GM12801 (cell line): ENCODE data around the gene FBN1.

Experiments
- TF ChIP-seq, protein P1 (sequence below): IDR thresholded peaks from one replicate; pipeline ENCODE4 v1.5.1; 2011; ENCODE audit warnings: control low read depth; ENCODE audit not compliant: insufficient read length; ENCODE audit errors: extremely low read depth

Gene FBN1

DNA sequence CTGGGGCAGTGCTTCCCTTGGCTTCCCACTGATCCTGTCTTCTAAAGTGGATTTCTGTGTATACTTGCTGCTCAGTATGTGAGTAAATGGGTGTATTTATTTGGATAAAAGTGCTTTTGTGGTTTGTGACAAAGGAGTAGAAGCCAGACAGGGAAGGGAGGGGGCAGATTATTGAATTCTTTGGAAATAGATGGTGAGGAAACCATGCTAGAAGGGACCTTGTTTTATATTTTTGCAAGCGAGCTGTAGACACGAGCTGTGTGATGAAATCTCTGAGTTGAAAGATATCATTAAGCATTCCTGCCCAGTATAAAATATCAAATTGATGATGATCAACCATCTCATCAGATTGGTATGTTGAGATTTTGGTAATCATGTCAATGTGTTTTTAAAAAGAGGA lies 245.4 kb downstream of the FBN1 start:
- TF ChIP-seq, protein P1, sequence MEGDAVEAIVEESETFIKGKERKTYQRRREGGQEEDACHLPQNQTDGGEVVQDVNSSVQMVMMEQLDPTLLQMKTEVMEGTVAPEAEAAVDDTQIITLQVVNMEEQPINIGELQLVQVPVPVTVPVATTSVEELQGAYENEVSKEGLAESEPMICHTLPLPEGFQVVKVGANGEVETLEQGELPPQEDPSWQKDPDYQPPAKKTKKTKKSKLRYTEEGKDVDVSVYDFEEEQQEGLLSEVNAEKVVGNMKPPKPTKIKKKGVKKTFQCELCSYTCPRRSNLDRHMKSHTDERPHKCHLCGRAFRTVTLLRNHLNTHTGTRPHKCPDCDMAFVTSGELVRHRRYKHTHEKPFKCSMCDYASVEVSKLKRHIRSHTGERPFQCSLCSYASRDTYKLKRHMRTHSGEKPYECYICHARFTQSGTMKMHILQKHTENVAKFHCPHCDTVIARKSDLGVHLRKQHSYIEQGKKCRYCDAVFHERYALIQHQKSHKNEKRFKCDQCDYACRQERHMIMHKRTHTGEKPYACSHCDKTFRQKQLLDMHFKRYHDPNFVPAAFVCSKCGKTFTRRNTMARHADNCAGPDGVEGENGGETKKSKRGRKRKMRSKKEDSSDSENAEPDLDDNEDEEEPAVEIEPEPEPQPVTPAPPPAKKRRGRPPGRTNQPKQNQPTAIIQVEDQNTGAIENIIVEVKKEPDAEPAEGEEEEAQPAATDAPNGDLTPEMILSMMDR: no peak

DNA sequence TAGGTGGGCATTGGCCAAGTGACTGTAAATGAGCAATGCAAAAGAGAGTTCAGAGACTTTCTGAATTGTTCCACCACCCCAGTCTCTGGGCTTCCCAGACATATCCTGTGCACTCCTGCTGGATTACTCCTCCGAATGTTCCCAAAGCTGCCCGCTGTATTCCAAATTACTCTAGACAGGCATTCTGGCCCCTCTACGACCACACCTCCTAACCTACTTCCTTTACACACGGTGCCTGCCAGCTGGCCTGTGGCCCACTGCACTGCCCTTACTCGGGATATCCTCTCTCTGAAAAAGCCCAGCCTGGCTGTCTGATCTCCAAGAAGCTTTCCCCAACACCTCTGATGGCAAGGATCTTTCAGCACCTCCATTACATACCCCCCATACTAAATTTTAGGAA lies 247.7 kb downstream of the FBN1 start:
- TF ChIP-seq, protein P1: no peak

DNA sequence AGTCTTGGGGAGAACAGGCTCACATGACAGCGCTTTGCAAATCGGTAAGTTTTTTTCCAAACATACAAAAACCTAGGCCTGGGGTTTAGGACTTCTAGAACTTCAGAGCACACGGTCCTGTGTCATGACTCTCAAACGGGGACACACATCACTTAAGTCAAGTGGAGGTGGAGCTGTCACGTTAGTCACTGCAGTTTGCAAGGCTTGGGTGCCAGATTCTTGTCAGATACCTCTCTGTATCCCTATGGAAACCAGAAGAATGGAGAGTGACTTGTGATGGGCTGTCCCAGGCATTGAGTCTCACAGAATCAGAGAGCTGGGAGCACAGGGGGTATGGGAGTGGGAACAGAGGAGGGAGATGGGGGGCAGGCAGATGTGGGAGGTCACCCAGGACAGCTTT lies 249.5 kb downstream of the FBN1 start:
- TF ChIP-seq, protein P1: no peak

DNA sequence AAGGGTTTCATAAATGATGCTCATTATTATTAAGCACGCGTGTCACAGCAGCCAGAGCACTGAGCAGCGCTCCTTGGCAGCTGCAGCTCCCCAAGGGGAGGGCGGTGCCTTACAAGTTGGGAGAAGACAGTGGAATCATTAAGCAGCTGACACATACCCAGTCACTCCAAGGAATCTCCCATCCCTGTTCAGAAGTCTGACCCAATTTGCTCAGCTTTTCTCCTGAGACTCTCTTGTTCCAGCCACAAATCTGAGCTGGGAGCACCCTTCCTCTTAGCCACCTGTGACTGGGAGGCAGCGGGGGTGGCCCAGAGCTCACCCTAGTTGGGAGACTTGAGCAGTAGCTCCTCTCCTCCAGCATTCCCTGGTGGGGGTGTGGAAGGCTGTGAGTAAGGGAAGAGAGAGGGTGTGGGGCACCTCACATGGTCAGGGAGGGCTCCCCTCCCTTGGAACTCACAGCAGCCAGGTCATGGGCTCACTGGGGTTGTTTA lies 249.9 kb downstream of the FBN1 start:
- TF ChIP-seq, protein P1: no peak

DNA sequence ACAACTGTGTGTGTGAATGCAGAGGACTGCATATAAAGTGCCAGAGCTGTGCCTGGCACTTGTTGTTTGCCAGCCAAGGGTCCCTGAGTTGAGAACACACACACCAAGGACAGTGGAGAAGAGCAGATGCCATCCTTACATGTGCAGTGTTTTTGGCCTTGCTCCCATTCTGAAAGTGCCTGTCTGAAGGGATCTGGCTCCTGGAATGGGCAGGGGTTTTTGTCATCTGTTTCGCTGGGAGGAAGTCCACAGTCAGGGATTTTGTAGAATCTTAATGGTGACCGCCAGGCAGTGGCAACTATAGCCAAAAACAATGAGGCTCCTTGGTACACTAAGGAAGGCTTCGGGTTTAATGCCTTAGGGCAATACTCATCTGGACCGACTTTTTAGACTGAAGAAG lies 250.5 kb downstream of the FBN1 start:
- TF ChIP-seq, protein P1: no peak

DNA sequence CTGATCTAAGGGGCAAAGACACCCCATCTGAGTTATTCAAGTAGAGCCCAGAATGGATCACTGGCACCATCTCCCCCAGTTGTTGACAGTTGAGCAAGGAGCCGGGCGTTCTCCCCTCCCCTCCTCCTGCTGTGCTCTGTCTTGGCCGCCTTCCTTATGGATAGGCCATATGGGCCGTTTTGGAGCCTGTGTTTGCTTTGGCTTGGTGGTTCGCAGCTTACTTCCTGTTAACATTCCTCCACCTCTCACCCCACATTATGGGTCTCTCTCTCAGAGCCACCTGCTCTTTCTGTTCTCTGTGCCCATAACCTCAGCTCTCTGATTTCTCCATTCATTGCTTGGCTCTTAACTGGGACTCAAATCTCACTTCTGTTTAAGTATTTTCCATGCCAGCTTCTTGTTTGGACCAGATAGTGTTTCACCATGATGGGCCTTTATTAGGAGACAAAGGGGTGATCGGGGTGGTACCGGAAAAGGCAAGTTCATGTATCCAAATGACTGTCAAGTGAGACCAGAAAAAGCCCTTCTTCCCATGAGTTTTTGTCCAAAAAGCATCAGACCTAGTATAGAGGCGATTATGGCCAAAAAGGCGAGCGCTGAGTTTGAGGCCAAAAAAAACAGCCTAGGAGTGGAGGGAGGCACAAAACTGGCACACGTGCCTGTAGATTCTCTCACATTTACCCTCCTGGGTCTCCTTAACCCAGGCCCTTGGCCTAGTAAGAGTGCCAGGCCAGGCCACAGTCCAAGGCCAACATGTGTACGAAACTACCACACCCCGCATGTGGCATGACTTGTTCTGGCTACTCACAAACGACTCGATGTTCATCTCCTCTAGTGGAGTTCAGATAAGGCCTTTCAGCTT lies 251.6 kb downstream of the FBN1 start:
- TF ChIP-seq, protein P1: no peak

DNA sequence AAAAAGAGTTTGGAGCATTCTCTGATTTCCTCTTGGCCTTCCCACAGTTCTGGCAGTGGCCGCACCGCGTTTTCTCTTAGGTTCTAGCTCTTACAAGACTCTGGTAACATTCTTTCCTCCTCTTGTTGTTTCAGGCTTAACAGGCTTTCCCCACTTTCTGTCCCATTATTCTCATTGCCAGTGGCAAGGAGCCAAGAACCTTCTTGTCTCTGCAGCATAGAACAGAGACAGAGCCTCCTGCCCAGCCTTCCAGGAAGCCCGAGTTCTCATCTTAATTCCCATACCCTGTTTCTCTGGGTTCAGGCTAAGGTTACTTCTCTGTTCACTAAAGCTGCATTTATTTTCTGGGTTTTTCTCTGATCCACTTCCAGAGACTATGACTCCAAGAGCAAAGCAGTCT lies 253.2 kb downstream of the FBN1 start:
- TF ChIP-seq, protein P1: no peak
